GM18867 (cell line): ENCODE measurements around the gene TENT5A.
A peak's percentile ranks its signal among the peaks of the same experiment; 100 is the strongest.
"Not testable (repeated sequence)": the region's sequence is repeated elsewhere in the genome, so short reads cannot be mapped to it uniquely, and the experiment has no call there.

ENCODE experiments used
- ATAC-seq: cut with Tn5 transposase; IDR thresholded peaks from one replicate; pipeline ENCODE4 v1.9.1; 2021; ENCODE audit warnings: mild to moderate bottlenecking, moderate library complexity; ENCODE audit not compliant: unreplicated experiment

Gene TENT5A

DNA sequence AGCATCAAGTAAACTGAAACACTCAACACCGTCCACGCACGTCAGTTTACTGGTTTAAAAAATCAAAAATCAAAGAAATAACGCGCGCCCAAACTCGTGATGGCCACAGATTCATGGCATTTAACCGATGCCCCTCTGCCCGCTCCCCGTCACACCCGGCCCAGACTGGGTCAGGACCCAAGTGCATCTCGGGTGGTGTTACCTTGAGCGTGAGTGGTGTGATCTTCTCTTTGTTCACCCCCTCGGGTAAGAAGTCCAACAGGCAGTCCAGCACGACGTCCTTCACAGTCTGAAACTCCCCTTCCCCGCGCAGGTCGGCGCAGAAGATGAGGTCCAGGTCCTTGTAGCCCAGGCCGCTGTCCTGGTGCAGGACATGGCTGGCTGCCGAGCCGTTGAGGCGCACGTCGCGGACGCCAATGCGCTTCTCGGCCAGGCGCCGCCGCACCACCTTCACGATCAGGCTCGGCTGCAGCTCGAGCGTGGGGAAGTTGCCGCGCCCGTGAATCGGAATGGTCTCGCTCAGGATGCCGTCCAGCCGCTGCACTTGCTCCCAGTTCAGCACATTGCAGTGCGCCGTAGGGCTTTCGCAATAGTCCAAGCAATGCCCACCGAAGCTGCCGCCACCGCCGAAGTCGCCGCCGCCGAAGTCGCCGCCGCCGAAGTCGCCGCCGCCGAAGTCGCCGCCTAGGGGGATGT is 945 bp downstream of the TENT5A start:
- peak; percentile 13 for ATAC-seq

- no peak for ATAC-seq
Measured at GRCh38 chr6:81750681-81751387, 1.6 kb downstream of the TENT5A start.

DNA sequence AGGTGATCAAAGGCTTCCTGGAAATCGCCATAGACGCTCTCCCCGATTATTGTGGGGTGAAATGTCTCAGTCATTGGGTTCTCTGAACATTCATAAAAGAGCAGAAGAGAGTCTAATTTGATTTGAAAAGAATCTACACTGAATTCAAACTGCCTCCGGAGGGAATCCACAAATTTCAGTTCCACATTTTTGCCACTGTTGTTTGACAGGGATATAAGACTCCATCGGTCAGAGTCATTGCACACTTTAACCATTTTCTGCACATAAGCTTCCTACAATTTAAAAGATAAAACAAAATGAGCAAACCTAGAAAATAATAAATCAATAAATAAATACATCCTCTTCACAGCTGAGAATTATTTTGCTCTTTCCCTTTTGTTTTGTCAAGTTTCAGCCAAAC is 2.3 kb downstream of the TENT5A start:
- no peak for ATAC-seq

DNA sequence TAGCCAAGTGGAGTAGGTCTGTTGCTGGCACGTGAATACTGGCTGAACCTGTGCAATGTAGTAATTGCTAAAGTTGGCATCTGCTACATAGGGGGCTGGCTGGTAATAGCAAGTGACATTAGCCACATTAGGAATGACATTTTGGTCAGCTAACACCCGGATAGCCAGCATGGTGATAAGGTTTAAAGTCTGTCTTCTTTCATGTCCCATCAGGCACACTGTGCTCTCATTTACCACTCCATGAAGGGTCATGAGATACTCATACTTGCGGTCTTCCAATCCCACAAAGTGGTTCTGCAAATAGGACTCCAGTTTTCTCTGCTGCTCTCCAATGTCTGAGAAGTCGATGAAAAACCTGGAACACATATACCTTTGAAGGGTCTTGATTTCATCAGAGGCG is 2.8 kb downstream of the TENT5A start:
- ATAC-seq = no peak

GRCh38 chr6:81748994-81749393 is 3.5 kb downstream of the TENT5A start:
- no peak for ATAC-seq

DNA sequence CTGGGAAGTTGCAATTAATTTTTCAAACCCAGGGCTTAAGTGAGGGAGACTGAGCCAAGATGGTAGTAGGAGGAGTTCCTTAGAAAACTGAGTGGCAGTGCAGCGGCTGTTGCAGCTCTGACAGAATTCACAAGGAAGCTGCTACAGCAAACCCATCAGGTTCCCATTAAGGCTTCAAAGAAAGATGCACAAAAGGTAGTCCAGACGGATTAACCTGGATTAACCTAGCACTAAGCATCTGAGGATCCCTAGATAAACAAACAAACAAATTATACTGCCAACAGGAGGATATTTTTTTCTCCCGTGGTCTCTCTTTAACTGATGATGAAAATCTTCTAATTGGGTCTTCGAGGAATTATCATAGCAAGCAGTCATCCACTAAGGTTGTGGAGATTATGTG is 5.2 kb downstream of the TENT5A start:
- no peak for ATAC-seq

DNA sequence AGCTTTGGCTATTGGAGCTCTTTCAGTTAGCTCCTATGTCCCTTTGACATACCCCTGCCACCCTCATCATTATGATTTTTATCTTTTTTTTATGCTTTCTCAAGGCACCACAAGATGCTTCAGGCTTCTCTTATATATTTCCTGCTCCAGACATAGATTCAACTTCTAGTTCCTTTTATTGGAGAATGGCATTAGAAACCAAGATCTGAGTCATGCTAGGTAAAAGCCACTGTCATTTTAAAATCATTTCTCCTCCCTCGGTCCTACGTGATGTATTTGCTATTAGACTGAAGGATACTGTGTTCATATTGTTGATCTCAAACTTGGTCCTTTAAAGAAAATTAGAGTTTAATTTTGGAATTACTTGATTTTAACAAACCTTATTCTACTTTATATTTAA is 8.3 kb downstream of the TENT5A start:
- ATAC-seq = no peak

- no peak for ATAC-seq
Measured at GRCh38 chr6:81743649-81744048, 8.8 kb downstream of the TENT5A start.

DNA sequence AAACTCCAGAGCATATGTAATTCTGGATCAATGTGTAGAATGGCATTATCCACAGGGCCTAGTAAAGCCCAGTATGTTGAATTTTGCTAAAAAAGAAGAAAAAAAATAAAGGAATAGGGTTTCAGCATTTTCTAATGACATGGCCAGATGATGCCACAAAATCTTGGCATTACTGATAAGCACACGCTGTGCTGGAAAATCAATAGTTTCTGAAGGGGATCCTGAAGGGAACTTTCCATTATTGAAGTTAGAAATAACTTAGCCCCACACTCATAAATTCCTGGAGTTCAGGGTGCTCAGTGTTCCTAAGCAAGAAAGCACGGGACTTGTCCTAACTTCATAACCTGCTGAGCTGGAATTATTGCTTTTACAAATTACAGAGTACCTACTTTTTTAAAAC is 10.8 kb downstream of the TENT5A start:
- no peak for ATAC-seq

- ATAC-seq = not testable (repeated sequence)
Measured at GRCh38 chr6:81740591-81740990, 11.9 kb downstream of the TENT5A start.

DNA sequence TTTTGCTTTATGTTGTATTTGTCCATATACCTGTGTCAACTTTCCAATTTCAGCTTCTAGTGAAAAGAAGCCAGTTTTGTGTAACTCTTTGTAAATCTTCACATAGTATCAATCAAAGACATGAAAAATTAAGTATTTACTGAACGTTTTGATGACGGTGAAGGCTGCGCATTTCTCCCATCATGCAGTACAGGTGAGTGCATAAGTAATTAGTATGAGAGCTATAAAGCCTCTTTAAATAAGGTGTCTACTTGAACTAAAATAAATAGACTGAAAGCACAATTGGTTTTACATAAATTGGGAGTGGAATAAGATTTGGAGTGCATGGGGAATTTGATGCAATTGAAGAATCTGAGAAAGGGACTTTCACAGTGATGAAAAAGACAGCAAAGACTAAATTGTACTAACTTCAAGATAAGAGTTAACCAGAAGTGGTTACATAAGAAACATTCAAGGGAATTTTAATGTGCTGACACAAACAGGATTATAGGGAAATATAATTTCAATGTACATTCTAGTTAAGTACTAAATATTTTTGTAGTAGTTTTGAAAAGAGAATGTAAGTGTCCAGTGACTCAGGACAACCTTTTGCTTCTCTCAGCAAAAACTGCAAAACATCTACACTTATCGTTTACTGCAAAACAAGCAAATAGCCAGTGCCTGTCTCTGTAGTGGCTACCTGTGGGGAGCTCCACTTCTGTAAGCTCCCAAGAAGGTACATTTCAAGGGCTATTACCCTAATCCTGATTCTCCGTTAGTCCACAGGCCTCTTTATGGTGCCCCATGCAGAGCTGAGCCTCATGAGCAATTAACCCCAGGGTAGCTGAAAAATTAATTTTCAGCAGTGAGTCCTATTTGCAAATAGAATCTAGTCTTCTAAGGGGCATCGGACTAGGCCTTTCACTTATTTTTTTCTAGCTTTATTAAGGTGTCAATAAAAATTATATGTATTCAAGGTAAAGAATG is 13.0 kb downstream of the TENT5A start:
- ATAC-seq = no peak

DNA sequence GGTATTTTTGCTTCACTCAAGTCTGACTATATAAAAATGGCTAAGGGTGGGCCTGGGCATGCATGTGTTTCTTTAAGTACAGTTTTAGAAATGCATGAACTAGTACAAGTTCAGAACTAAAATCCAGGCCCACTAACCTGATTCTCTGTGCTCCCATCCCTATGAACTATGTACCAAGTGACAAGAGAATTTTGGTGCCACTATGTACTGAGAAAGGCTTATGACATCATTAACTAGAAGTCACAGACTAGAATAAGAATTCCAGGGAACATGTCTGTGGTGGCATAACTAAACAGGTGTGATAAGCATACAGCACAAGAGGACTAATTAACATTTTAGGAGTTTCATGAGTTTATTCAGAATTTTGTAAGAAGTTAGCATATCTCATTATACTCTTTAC is 16.1 kb downstream of the TENT5A start:
- ATAC-seq = no peak

DNA sequence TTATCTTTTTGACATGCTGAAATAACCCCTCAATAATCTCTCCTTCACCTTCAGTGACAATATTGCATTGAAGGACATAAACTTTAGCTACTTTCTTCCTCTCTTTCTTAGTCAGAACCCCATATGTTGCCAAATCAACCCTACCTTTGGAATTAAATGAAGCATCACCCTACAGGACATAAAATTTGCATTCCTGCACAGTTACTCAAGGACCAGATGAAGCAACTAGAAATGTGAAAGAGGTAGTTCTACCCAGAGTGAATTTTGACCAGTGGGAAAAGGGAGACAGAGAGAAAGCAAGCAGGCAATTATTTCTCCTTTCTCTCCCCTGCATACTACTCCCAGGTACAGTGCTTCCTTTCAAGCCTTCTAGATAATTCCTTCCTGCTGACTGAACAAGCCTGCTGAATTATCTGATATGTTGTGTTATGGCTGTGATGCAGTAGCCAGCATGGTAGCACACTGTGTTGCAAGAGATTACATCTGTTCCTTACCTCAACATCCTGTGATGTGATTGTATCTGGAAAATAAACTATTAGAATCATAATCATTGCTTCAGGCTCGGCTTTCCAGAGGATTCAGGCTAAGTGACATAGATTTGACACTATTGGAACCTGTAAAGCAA is 16.6 kb downstream of the TENT5A start:
- no peak for ATAC-seq

- no peak for ATAC-seq
Measured at GRCh38 chr6:81734500-81735150, 17.9 kb downstream of the TENT5A start.

DNA sequence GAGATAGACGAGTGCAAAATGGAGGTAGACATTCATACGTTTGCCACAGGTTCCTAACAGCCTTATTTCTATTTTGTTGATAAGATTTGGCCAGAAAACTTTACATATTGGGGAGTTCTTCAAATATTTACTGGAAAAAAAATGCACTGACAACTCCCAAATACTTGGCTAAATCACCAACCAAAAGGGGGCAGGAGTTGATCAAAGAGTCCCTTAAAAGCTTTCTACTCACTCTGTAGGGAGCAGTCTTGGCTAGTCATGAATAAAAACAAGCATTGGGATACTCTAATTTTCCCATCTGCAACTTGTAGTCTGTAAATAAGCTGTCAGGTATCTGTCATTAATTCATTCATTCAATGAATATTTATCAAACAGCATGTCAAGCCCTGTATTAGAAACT is 18.4 kb downstream of the TENT5A start:
- no peak for ATAC-seq

GRCh38 chr6:81731814-81732213 is 20.7 kb downstream of the TENT5A start:
- no peak for ATAC-seq

- peak; percentile 94 for ATAC-seq
Measured at GRCh38 chr6:81727876-81728517, 24.5 kb downstream of the TENT5A start.

- ATAC-seq = no peak
Measured at GRCh38 chr6:81725127-81725526, 27.4 kb downstream of the TENT5A start.

DNA sequence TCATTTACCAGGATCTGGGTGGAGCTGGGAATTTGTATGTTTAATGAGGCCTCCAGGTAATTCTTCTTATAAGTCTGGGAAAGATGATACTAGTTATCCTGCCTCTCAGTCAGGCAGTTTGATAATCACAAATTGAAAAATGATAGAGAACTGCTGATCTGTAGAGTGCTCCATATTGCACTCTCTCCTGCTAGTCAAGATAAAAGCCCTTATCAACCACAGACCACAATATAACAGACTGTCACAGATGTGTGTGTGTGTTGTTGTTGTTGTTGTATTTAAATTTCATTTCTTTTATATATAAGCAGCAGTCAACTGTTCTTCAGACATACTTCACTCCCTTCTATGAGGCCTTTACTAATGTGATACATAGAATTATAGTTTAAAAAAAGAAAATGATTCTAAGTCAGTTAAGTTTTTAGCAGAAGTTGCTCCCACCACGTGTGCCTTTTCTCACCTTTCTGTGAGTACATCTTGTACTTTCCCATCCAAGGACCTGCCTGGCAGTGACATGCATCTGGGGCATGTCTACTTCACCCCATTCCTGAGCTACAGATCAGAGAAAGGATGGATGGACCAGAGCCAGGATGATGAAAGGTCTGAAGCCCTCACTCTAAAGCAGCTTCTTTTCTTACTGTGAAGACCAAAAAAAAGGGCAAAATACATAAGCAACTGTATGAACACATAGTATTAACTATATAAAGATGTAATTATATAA is 29.8 kb downstream of the TENT5A start:
- ATAC-seq = no peak
